CD14-positive monocyte (primary cell): ENCODE measurements around the gene CDC34. TPM values are rescaled to one million over a fixed set of nuclear protein-coding genes. Genes with fewer than 3 reads are reported as not detected.

Source experiments
- DNase-seq, 3 donors: peaks; one replicate each; pipeline ENCODE4 v3.0.0-alpha.2; 2011 to 2022
- H2AFZ ChIP-seq: 2 replicates; pipeline ENCODE4 v1.6.0; 2012; ENCODE audit warnings: mild to moderate bottlenecking, low read depth, low read length, inconsistent platforms; ENCODE audit not compliant: insufficient read depth, poor library complexity, severe bottlenecking
- H3K27ac ChIP-seq, 2 donors: 1 replicate in 1 of 2; 2 replicates in 1 of 2; pipeline ENCODE4 v1.5.1; 2012 to 2013; ENCODE audit warnings: low read length in 2 of 2, control low read depth in 1 of 2, inconsistent platforms in 1 of 2, low read depth in 1 of 2, mild to moderate bottlenecking in 1 of 2
- H3K27me3 ChIP-seq, 2 donors: one replicate each; pipeline versions ENCODE4 v1.6.0 to v1.6.1; 2011 to 2013; ENCODE audit warnings: low read length in 2 of 2; ENCODE audit not compliant: control insufficient read depth in 2 of 2, insufficient read depth in 2 of 2
- H3K36me3 ChIP-seq, 2 donors: replicated peaks in 1 of 2; 1 replicate in 1 of 2; 2 replicates in 1 of 2; pipeline versions ENCODE4 v1.5.1 to v1.6.1; 2012 to 2013; ENCODE audit warnings: low read length in 2 of 2, control low read depth in 1 of 2, inconsistent platforms in 1 of 2, mild to moderate bottlenecking in 1 of 2; ENCODE audit not compliant: insufficient read depth in 2 of 2, control insufficient read depth in 1 of 2
- H3K4me1 ChIP-seq, 2 donors: 1 replicate in 1 of 2; 2 replicates in 1 of 2; pipeline versions ENCODE4 v1.5.1 to v1.6.1; 2012 to 2013; ENCODE audit warnings: low read length in 2 of 2, control low read depth in 1 of 2, inconsistent platforms in 1 of 2, mild to moderate bottlenecking in 1 of 2, moderate library complexity in 1 of 2; ENCODE audit not compliant: insufficient read depth in 2 of 2, control insufficient read depth in 1 of 2
- H3K4me2 ChIP-seq: replicated peaks from 2 replicates; pipeline ENCODE3; 2012; ENCODE audit warnings: low read length, moderate library complexity, mild to moderate bottlenecking; ENCODE audit not compliant: poor library complexity, severe bottlenecking; ENCODE audit errors: extremely low read depth
- H3K4me3 ChIP-seq, 3 experiments: fragments of 200-600 bp in 1 of 3; sonication (generic) in 1 of 3; replicated peaks in 1 of 3; 1 replicate in 2 of 3; 2 replicates in 1 of 3; pipeline ENCODE4 v1.5.1; 2011 to 2013; ENCODE audit warnings: low read length in 3 of 3, mild to moderate bottlenecking in 3 of 3, control low read depth in 2 of 3, low read depth in 2 of 3, inconsistent platforms in 1 of 3, moderate library complexity in 1 of 3
- H3K79me2 ChIP-seq: 2 replicates; pipeline ENCODE4 v1.6.0; 2012; ENCODE audit warnings: mild to moderate bottlenecking, control low read depth, inconsistent platforms, low read length, moderate library complexity; ENCODE audit not compliant: insufficient read depth
- H3K9ac ChIP-seq: 2 replicates; pipeline ENCODE4 v1.6.0; 2017; ENCODE audit warnings: low read length, mild to moderate bottlenecking; ENCODE audit not compliant: insufficient read depth, poor library complexity, severe bottlenecking
- H3K9me3 ChIP-seq, 2 donors: replicated peaks in 1 of 2; 1 replicate in 1 of 2; 2 replicates in 1 of 2; pipeline versions ENCODE4 v1.5.1 to v1.6.1; 2012 to 2013; ENCODE audit warnings: low read length in 2 of 2, control low read depth in 1 of 2; ENCODE audit not compliant: control insufficient read depth in 1 of 2, insufficient read depth in 1 of 2
- H4K20me1 ChIP-seq: 2 replicates; pipeline ENCODE4 v1.6.0; 2012; ENCODE audit warnings: mild to moderate bottlenecking, low read length, control low read depth, moderate library complexity; ENCODE audit not compliant: insufficient read depth
- H3K27ac Mint-ChIP-seq, 7 donors: one replicate each; pipeline ENCODE4 v1.8.0; 2020; ENCODE audit warnings: mild to moderate bottlenecking in 7 of 7, mixed read lengths in 7 of 7, moderate library complexity in 6 of 7, inconsistent platforms in 2 of 7
- H3K27me3 Mint-ChIP-seq, 3 donors: one replicate each; pipeline ENCODE4 v1.8.0; 2021 to 2022; ENCODE audit warnings: low read depth in 3 of 3, mild to moderate bottlenecking in 3 of 3, mixed read lengths in 3 of 3, moderate library complexity in 3 of 3, inconsistent platforms in 1 of 3
- H3K36me3 Mint-ChIP-seq, 2 donors: one replicate each; pipeline ENCODE4 v1.8.0; 2020; ENCODE audit warnings: mixed read lengths in 2 of 2, inconsistent platforms in 1 of 2, mild to moderate bottlenecking in 1 of 2
- H3K4me1 Mint-ChIP-seq: one replicate; pipeline ENCODE4 v1.8.0; 2020; ENCODE audit warnings: mild to moderate bottlenecking, mixed read lengths
- H3K4me3 Mint-ChIP-seq, 2 donors: one replicate each; pipeline ENCODE4 v1.8.0; 2020; ENCODE audit warnings: mild to moderate bottlenecking in 2 of 2, mixed read lengths in 2 of 2, moderate library complexity in 1 of 2
- H3K9me3 Mint-ChIP-seq, 7 donors: one replicate each; pipeline ENCODE4 v1.8.0; 2020 to 2022; ENCODE audit warnings: mixed read lengths in 7 of 7, mild to moderate bottlenecking in 6 of 7, moderate library complexity in 6 of 7, inconsistent platforms in 2 of 7
- WGBS: methylation state at CpG from one replicate; pipeline ENCODE4 v1.1.5; 2013; ENCODE audit warnings: missing lambda C conversion rate; ENCODE audit not compliant: insufficient coverage; 5-methylcytosine and 5-hydroxymethylcytosine counted together
- intact Hi-C, 2 donors: fragments of 100-400 bp; cut with micrococcal nuclease; formaldehyde crosslinking; loops; one replicate each; pipeline versions ENCODE4 v1.15.0 to v1.15.1; 2023
- polyA plus RNA-seq, 3 donors: library from polyadenylated mRNA; depleted of rRNA in 1 of 3; unstranded in 2 of 3; stranded (reverse) in 1 of 3; fragments of 300-500 nt in 2 of 3; fragments of >200 nt in 1 of 3; fragmentation: Illumina TruSeq in 2 of 3; gene quantifications; 1 replicate in 2 of 3; 2 replicates in 1 of 3; pipeline ENCODE4 v1.2.3, GENCODE V29; 2012 to 2021
- TF ChIP-seq, protein P1 (sequence below): fragments of 200-600 bp; IDR thresholded peaks from one replicate; pipeline ENCODE4 v1.8.0; 2022; ENCODE audit warnings: antibody characterized with exemption, mild to moderate bottlenecking

The CDC34 gene
- polyA plus RNA-seq, 3 donors, result 25.2 to 49.2 (median 43.0) TPM

- no peak overlapping the region for H3K4me3 Mint-ChIP-seq
- no peak overlapping the region for H3K9ac ChIP-seq
- peaks cover 11 to 32% (median 14%) of the 10 kb centered on the region in 3 donors for H3K27me3 Mint-ChIP-seq
- peaks cover 0 to 3% (median 0%) of the 10 kb centered on the region in 7 donors for H3K9me3 Mint-ChIP-seq
- H3K4me1 Mint-ChIP-seq, result peaks cover 16% of the 10 kb centered on the region
- TF ChIP-seq, protein P1, sequence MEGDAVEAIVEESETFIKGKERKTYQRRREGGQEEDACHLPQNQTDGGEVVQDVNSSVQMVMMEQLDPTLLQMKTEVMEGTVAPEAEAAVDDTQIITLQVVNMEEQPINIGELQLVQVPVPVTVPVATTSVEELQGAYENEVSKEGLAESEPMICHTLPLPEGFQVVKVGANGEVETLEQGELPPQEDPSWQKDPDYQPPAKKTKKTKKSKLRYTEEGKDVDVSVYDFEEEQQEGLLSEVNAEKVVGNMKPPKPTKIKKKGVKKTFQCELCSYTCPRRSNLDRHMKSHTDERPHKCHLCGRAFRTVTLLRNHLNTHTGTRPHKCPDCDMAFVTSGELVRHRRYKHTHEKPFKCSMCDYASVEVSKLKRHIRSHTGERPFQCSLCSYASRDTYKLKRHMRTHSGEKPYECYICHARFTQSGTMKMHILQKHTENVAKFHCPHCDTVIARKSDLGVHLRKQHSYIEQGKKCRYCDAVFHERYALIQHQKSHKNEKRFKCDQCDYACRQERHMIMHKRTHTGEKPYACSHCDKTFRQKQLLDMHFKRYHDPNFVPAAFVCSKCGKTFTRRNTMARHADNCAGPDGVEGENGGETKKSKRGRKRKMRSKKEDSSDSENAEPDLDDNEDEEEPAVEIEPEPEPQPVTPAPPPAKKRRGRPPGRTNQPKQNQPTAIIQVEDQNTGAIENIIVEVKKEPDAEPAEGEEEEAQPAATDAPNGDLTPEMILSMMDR, result no peak
- peaks cover 21% of the 10 kb centered on the region for H4K20me1 ChIP-seq
- 95% methylated on average over 10 of the region's 10 CpGs for WGBS
- H3K4me2 ChIP-seq, result no peak overlapping the region
- peaks cover 17 to 25% of the 10 kb centered on the region in 2 donors for H3K4me1 ChIP-seq
- no peak overlapping the region for H3K27ac ChIP-seq
- H3K36me3 Mint-ChIP-seq, result peaks cover 15 to 24% of the 10 kb centered on the region in 2 donors
- DNase-seq, result no peak
- peaks cover 0 to 13% of the 10 kb centered on the region in 2 donors for H3K27me3 ChIP-seq
- intact Hi-C loops, result no loop called here
- peaks cover 0 to 5% of the 10 kb centered on the region in 2 donors for H3K36me3 ChIP-seq
- H3K9me3 ChIP-seq, result no peaks in the 10 kb centered on the region
- H3K79me2 ChIP-seq, result peaks cover 5% of the 10 kb centered on the region
- no peak overlapping the region for H3K4me3 ChIP-seq
- H2AFZ ChIP-seq, result no peak overlapping the region
- peak overlapping the region in 2 of 7 donors; percentile 2 to 6 for H3K27ac Mint-ChIP-seq
Measured at GRCh38 chr19:513368-514165, 18.0 kb upstream of the CDC34 start.

DNA sequence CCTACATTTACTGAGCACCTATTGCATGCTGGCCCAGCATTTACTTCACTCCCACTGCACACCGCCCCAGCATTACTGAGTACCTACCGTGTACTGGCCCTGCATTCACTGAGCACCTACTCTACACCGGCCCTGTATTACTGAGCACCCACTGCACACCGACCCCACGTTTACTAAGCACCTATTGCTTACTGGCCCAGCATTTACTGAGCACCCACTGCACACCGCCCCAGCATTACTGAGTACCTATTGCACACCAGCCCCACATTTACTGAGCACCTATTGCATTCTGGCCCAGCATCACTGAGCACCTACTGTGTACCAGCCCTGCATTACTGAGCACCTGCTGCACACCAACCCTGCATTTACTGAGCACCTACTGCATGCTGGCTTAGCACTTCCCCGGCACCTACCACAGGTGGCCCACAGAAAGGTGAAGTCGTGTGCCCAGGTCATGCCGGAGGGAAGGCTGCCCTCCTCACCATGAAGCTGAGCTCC is 17.3 kb upstream of the CDC34 start:
- no peaks in the 10 kb centered on the region for H3K9me3 ChIP-seq
- no peak overlapping the region for H3K9ac ChIP-seq
- H3K36me3 ChIP-seq, result peaks cover 0 to 5% of the 10 kb centered on the region in 2 donors
- Mint-ChIP-seq H3K4me1 (peaks cover 16% of the 10 kb centered on the region), H3K36me3 (peaks cover 11 to 17% of the 10 kb centered on the region in 2 donors), H3K4me3 (no peak overlapping the region), H3K9me3 (peaks cover 0 to 3% (median 0%) of the 10 kb centered on the region in 7 donors), H3K27ac (no peak overlapping the region), H3K27me3 (peaks cover 10 to 37% (median 15%) of the 10 kb centered on the region in 3 donors)
- intact Hi-C loops, result no loop called here
- TF ChIP-seq, protein P1, result no peak
- H3K4me2 ChIP-seq, result no peak overlapping the region
- H3K4me3 ChIP-seq, result no peak overlapping the region
- no peak overlapping the region for H3K27ac ChIP-seq
- H3K4me1 ChIP-seq, result peaks cover 17 to 22% of the 10 kb centered on the region in 2 donors
- peaks cover 14% of the 10 kb centered on the region for H4K20me1 ChIP-seq
- WGBS, result 97% methylated on average over 9 of the region's 9 CpGs
- no peaks in the 10 kb centered on the region for H3K79me2 ChIP-seq
- H3K27me3 ChIP-seq, result peaks cover 0 to 13% of the 10 kb centered on the region in 2 donors
- no peak for DNase-seq
- no peak overlapping the region for H2AFZ ChIP-seq
